RCC 7860 (cell line): ENCODE measurements around the gene LHPP.

Experiments used
- DNase-seq: peaks from one replicate; pipeline ENCODE4 v3.0.0-alpha.2; 2015; ENCODE audit warnings: low spot score
- FAIRE-seq: peaks from 2 replicates; lab custom pipeline; 2012; peaks lifted over from hg19 to GRCh38; lab: Jason Lieb, UNC

The LHPP gene

DNA sequence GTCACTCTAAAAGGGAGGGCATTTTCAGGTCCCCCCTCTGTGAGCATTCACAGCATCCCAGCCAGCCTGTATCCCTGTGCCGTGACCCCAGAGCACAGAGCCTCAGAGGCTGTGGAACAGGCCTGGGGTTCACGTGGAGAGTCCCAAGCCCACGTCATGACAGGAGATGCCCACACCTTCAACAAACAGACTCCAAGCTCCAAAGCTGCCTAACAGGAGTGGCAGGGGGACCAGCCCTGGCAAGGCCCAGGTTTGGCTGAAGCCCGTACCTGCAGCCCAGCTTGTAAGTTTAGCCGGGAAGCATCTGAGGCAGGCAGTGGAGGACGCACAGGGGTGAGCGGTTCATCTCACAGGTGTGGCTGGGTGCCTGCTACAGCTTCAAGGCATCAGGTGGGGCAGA is 33.5 kb downstream of the LHPP start:
- FAIRE-seq (no peak), DNase-seq (no peak)

- FAIRE-seq (no peak), DNase-seq (no peak)
Measured at GRCh38 chr10:124495725-124496124, 34.1 kb downstream of the LHPP start.

GRCh38 chr10:124496150-124496549 is 34.5 kb downstream of the LHPP start:
- FAIRE-seq (no peak), DNase-seq (no peak)

GRCh38 chr10:124496620-124497019 is 35.0 kb downstream of the LHPP start:
- FAIRE-seq: no peak
- DNase-seq: no peak

DNA sequence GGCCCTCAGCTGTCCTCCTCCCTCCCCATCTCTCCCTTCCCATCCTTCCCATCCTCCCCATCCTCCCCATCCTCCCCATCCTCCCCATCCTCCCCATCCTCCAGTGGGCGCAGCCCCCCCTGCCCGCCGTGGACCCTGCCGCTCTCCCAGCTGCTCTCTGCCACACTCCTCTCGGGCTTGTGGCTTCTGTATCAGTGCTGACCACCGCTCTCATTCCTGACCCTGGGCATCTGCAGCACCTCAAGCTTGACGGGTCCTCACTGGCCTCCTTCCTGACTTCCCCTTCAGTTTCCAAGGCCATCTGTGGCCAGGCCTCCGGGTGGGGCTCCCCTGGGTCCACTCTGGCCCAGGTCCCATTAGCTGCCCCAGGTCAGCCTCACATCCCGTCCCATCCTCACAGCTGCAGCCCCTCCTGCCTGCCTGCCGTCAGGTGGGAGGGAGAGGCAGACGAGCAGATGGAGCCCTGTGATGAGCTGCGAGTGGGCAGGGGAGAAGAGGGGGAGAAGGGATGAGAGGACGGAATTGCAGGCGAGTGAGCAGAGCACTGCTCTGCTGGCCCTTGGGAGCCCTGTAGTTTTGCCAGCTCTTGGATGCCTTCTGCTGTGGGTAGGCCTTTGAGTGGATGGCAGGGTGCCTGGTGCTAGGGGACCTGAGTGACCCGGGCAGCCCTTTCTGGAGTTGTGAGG is 35.7 kb downstream of the LHPP start:
- FAIRE-seq: no peak
- no peak for DNase-seq

DNA sequence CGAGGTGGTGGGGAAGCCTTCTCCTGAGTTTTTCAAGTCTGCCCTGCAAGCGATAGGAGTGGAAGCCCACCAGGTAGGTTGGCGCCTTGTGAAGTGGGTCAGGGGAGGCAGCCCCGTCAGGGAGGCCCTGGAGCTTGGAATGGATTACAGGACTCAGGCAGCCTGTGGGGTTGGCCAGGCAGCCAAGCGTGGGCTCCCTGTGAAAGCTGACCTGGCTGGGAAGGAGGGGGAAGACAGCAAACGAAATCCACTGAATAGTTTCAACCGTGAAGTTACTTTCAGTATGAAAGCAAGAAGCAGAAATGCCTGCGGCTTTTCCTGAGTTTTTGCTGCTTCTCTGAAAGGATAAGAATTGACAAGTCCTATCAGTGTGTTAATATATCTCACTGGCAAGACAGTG is 36.4 kb downstream of the LHPP start:
- DNase-seq (no peak), FAIRE-seq (no peak)

DNA sequence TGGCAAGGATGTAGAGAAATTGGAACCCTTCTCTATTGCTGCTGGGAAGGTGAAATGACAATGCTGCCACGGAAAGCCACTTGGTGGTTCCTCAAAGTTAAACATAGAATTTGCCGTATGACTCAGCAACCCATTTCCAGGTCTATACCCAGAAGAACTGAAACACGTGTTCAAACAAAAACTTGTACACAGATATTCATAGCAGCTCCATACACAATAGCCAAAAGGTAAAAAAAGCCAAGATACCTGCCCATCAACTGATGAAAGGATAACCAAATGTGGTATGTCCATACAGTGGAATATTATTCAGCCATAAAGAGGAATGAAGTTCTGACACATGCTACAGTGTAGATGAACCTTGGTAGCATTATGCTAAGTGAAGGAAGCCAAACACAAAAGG is 39.1 kb downstream of the LHPP start:
- no peak for FAIRE-seq
- no peak for DNase-seq

DNA sequence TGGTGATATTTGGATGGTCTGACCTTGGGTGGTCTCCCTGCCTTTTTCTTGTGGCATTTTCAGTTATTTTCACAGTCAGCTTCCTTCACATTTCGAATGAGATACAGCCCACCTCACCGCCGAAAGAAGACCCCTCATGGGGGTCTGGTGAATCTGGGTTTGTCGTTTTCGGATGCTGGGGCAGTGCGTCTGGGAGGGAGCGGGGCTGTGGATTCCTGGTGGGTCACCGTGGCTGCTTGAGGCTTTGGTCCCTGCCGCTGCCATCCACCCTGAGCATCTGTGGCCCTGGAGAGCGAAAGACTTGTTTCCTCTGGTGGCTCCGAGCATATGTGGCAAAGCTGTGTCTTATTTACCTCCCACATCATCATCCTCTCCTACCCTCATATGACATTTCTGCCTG is 43.1 kb downstream of the LHPP start:
- FAIRE-seq: no peak
- DNase-seq: no peak

DNA sequence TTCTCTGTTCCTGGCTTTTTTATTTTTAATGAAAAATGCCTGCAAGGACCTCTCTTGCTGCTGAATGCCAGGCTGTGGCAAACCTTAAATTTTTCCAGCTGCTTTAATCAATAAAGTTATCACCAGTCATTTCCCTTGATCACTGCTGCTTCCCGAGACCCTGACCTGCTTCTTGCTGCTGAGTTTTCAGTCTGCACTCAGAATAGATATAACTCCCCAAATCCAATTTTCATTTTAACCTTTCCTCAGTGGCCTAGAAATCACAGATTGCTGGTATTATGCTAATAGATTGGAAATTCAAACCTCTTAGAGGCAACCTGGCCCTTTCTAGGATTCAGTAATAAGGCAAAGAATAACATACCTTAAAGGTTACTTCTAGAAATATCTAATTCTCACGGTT is 43.7 kb downstream of the LHPP start:
- DNase-seq (no peak), FAIRE-seq (no peak)

GRCh38 chr10:124508070-124508667 is 46.5 kb downstream of the LHPP start:
- DNase-seq (no peak), FAIRE-seq (no peak)

DNA sequence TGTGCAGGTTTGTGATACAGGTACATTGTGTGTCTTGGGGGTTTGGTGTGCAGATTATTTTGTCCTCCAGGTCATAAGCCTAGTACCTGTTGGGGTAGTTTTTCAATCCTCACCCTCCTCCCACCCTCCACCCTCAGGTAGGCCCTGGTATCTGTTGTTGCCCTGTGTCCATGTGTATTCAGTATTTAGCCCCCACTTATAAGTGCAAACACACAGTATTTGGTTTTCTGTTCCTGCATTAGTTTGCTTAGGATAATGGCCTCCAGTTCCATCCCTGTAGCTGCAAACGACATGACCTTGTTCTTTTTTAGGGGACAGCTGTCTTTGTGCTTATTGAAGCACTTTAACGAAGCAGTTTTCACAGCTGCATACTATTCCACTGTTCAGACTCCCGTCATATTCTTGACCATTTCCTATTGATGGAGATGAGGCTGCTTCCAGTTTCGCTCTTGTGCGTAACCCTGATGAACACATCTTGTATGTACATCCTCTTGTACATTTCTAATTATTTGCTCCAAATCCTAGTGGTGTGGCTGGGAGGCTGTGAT is 47.4 kb downstream of the LHPP start:
- DNase-seq (no peak), FAIRE-seq (no peak)

DNA sequence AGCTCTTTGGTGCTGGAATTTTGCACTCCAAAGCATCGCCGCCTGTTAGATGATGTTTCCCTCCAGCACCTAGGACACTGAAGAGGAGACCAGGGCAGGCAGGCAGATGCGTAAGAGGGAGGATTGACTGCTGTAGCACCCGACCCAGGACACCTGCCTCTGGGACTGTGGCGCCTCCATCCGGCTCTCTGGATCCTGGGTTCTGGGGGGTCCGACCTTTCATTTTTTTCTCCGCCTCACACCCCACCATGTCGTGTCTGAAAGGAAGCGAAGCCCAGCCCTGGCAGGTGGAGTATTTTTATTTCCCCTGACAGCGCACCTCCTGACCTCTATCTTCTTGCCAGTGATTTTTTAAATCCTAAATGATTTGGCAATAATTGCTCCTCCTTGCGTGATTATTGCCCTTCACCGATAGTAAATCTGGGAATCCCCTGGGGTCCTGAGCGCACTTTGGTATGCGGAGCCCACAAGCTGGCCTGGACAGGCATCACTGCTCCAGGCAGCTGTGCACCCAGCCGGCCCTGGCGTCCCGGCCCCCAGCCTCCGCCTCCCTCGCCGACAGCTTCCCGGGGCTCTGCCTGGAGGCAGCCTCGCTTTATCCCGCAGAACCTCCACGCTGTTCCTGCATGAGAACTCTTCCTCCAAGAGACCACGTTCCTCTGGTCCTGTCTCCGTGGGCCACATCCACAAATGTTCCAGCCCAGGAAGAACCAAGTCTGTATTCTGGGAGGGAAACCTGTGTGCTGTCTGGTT is 48.4 kb downstream of the LHPP start:
- FAIRE-seq: no peak
- DNase-seq: no peak

GRCh38 chr10:124510759-124511158 is 49.1 kb downstream of the LHPP start:
- DNase-seq: no peak
- no peak for FAIRE-seq

DNA sequence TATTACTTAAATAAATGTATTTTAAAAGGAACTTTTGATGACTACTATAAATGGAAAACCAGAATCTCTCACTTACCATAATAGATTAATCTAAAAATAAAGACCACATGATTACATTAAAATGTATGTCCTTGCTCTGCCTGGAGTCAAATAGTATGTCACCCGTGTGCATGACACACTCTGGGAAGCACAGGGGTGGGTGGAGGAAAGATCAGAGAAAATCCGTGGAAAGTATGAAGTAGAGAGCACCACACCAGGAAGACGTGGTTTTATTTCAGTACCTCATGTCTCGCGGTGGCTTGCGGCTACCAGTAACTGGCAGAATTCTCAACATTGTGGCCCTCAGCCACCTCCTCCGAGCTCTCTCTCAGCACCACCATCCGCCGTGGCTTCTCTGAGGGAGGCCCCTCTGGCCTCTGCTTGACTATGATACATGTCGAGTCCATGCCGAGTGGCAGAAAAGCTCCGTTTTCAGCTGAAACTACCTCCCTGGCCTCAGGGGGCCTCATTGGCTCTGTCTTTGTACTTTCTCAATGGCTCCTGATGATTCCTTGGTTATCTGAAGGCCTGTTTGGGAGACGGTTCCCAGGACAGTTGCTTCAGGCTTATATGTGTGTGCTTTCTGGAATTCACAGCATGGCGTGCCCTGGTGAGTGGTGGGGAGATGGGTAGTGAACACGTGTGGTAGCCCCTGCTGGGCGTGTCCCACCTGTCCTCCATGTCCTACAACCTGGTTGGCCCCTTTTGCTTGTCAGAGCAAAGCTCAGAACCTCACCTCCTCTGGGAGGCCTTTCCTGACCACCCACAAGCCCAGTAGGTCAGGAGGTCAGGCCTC is 49.8 kb downstream of the LHPP start:
- no peak for FAIRE-seq
- DNase-seq: no peak

GRCh38 chr10:124512040-124512428 is 50.4 kb downstream of the LHPP start:
- no peak for FAIRE-seq
- no peak for DNase-seq

GRCh38 chr10:124512600-124512999 is 51.0 kb downstream of the LHPP start:
- DNase-seq (no peak), FAIRE-seq (no peak)

GRCh38 chr10:124515244-124515970 is 53.8 kb downstream of the LHPP start:
- FAIRE-seq (no peak), DNase-seq (no peak)

DNA sequence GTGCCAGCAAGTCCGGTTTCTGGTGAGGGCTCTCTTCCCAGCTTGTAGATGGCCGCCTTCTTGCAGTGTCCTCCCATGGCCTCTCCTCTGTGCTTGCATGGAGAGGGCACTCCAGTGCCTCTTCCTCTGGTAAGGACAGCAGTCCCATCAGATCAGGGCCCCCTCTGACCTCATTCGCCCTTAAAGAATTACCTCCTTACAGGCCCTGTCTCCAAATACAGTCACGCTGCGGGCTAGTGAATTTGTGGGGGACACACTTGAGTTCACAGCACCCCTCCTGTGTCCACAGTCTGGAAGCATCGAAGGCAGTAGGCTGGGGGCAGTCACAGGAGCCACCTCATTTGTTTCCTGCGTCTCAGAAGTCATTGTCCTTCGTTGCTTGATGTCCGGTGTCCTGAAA is 54.6 kb downstream of the LHPP start:
- FAIRE-seq (no peak), DNase-seq (no peak)

GRCh38 chr10:124516746-124517397 is 55.2 kb downstream of the LHPP start:
- no peak for DNase-seq
- no peak for FAIRE-seq

DNA sequence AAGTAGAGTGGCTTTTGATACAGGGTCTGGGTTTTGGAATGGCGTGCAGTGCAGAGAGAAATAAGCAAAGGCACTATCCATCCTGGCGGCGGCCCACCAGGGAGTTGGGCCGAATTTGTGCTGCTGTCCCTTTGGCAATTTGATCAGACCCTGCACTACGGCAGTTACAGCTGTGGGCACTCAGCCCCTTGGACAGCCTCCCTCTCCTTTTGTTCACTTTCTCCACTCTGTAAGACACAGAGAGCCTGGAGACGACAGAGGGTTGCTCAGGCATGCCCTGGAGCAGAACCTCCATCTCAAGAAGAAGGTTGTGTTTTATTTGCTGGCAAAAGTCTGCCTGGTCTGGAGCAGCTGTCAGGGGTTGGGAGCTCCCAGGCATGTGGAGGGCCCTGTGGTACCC is 55.8 kb downstream of the LHPP start:
- DNase-seq (no peak), FAIRE-seq (no peak)
